HepG2 (cell line): Measurements from ENCODE around the gene APRT. TPM values are rescaled to one million over a fixed set of nuclear protein-coding genes. Genes with fewer than 3 reads are reported as not detected.

Experiments used
- HES4 ChIP-seq: sonication (generic); formaldehyde crosslinking; IDR thresholded peaks from 2 replicates; pipeline ENCODE4 v1.9.0; 2021; ENCODE audit warnings: mild to moderate bottlenecking, missing genetic modification reagents, borderline replicate concordance
- IKZF1 ChIP-seq: fragments of 450-650 bp; IDR thresholded peaks from 2 replicates; pipeline ENCODE4 v1.7.1; 2016
- KDM4B ChIP-seq: sonication (generic); formaldehyde crosslinking; IDR thresholded peaks from 2 replicates; pipeline ENCODE4 v1.4.0; 2020; ENCODE audit warnings: missing genetic modification reagents
- MAFG ChIP-seq: sonication (generic); formaldehyde crosslinking; IDR thresholded peaks from 2 replicates; pipeline ENCODE4 v1.5.1; 2020; ENCODE audit warnings: mild to moderate bottlenecking, missing genetic modification reagents
- MXD4 ChIP-seq: IDR thresholded peaks from 2 replicates; pipeline ENCODE4 v1.6.1; 2016; ENCODE audit warnings: mild to moderate bottlenecking, missing biosample characterization, missing genetic modification reagents
- PAX8 ChIP-seq: sonication (generic); formaldehyde crosslinking; IDR thresholded peaks from 2 replicates; pipeline ENCODE4 v1.8.0; 2022; ENCODE audit warnings: mild to moderate bottlenecking, missing genetic modification reagents, borderline replicate concordance
- RBAK ChIP-seq: sonication (generic); formaldehyde crosslinking; IDR thresholded peaks from 2 replicates; pipeline ENCODE4 v1.5.1; 2020; ENCODE audit warnings: mild to moderate bottlenecking, missing genetic modification reagents
- SIX4 ChIP-seq: sonication (generic); formaldehyde crosslinking; IDR thresholded peaks from 2 replicates; pipeline ENCODE4 v1.4.0; 2020; ENCODE audit warnings: missing genetic modification reagents
- TEAD3 ChIP-seq: optimal IDR thresholded peaks from 2 replicates; pipeline ENCODE3; 2016; ENCODE audit warnings: borderline replicate concordance
- ZNF543 ChIP-seq: sonication (generic); formaldehyde crosslinking; IDR thresholded peaks from 2 replicates; pipeline ENCODE4 v1.4.0; 2020; ENCODE audit warnings: mild to moderate bottlenecking, missing genetic modification reagents
- ZNF761 ChIP-seq: sonication (generic); formaldehyde crosslinking; conservative IDR thresholded peaks from 2 replicates; pipeline ENCODE4 v1.4.0; 2020; ENCODE audit warnings: mild to moderate bottlenecking, missing genetic modification reagents
- ZNF772 ChIP-seq: sonication (generic); formaldehyde crosslinking; IDR thresholded peaks from 2 replicates; pipeline ENCODE4 v1.5.0; 2020; ENCODE audit warnings: mild to moderate bottlenecking, missing genetic modification reagents
- polyA plus RNA-seq, 8 experiments: library from polyadenylated mRNA; depleted of rRNA in 3 of 8; stranded (reverse) in 7 of 8; unstranded in 1 of 8; fragments of >200 nt; fragmentation: Illumina TruSeq in 4 of 8; extraction: Trizol in 4 of 8; gene quantifications; 2 replicates each; pipeline versions ENCODE4 v1.2.1 to v1.2.3, GENCODE V29; 2011 to 2016; ENCODE audit warnings: low read depth in 4 of 8, missing spikeins in 1 of 8, mixed read lengths in 1 of 8; ENCODE audit not compliant: insufficient read depth in 1 of 8
- total RNA-seq, 5 experiments: library from RNA; depleted of rRNA; stranded (reverse); fragments of >200 nt; fragmentation: Illumina TruSeq; extraction: Trizol; gene quantifications; 2 replicates each; pipeline ENCODE4 v1.2.3, GENCODE V29; 2016; ENCODE audit warnings: low read depth in 1 of 5
- TF ChIP-seq, protein P1 (sequence below): IDR thresholded peaks from 2 replicates; pipeline ENCODE4 v1.6.1; 2012; ENCODE audit warnings: low read length, improper control_type of control experiment
- TF ChIP-seq, protein P2 (sequence below): sonication (generic); formaldehyde crosslinking; conservative IDR thresholded peaks from 2 replicates; pipeline ENCODE4 v1.8.0; 2022; ENCODE audit warnings: low read depth, missing genetic modification reagents
- TF ChIP-seq, protein P3 (sequence below): sonication (generic); formaldehyde crosslinking; IDR thresholded peaks from 2 replicates; pipeline ENCODE4 v1.4.0; 2020; ENCODE audit warnings: missing genetic modification reagents, borderline replicate concordance
- TF ChIP-seq, protein P4 (sequence below): sonication (generic); formaldehyde crosslinking; conservative IDR thresholded peaks from 2 replicates; pipeline ENCODE4 v1.4.0; 2020; ENCODE audit warnings: missing genetic modification reagents
- TF ChIP-seq, protein P5 (sequence below): sonication (generic); formaldehyde crosslinking; IDR thresholded peaks from 2 replicates; pipeline ENCODE4 v1.8.0; 2023; ENCODE audit warnings: mild to moderate bottlenecking, missing genetic modification reagents

The APRT gene
- total and polyA plus RNA-seq, 2 of the 13 experiments (the other 11 are each of a cell fraction or from before 2014, with no cell fraction given), result 155 to 242 TPM

DNA sequence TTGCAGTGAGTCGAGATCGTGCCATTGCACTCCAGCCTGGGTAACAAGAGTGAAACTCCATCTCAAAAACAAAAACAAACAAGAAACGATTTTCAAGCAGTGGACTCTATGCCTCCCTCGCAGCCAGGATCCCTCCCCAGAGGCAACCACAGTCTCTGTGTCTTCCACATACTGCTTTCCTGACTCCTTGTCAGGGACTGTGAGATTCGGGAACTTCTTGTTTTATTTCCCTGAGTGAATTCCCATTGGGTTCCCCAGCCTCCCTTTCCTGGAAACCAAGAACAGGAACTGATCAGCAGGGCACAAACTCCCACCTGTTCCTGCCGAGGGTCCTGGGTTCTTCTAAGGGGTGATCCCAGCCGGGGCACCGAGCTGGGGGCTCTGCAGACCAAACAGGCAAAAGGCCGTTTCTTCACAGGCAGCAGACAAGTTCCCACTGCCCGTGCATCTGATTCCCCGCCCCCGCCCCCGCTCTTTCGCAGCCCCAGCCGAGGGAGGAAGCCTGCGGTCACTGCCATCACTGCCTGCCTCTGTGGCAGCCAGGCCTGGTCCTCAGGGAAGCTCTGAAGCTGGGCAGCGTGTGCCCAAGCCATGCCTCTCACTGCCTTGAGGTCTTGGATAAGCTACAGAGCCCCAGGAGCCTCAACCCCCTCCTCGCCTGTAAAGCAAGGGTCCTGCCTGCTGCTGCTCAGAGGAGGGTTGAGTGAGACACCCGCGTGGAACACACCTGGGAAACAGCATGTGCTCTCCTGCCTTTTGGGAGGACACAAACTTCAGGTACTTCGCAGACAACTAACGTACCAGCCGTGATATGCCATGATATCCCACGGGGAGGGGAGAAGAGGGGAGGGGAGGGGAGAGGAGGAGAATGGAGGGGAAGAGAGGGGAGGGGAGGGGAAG is 21.2 kb downstream of the APRT start (continued):
- TF ChIP-seq, protein P1, sequence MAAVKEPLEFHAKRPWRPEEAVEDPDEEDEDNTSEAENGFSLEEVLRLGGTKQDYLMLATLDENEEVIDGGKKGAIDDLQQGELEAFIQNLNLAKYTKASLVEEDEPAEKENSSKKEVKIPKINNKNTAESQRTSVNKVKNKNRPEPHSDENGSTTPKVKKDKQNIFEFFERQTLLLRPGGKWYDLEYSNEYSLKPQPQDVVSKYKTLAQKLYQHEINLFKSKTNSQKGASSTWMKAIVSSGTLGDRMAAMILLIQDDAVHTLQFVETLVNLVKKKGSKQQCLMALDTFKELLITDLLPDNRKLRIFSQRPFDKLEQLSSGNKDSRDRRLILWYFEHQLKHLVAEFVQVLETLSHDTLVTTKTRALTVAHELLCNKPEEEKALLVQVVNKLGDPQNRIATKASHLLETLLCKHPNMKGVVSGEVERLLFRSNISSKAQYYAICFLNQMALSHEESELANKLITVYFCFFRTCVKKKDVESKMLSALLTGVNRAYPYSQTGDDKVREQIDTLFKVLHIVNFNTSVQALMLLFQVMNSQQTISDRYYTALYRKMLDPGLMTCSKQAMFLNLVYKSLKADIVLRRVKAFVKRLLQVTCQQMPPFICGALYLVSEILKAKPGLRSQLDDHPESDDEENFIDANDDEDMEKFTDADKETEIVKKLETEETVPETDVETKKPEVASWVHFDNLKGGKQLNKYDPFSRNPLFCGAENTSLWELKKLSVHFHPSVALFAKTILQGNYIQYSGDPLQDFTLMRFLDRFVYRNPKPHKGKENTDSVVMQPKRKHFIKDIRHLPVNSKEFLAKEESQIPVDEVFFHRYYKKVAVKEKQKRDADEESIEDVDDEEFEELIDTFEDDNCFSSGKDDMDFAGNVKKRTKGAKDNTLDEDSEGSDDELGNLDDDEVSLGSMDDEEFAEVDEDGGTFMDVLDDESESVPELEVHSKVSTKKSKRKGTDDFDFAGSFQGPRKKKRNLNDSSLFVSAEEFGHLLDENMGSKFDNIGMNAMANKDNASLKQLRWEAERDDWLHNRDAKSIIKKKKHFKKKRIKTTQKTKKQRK, result no peak
- TF ChIP-seq ZNF543 (0 out of 2 replicates have a peak, but pooled peaks have one; percentile 49), KDM4B (CRISPR knock-in tag) (no peak), ZNF761 (0 out of 2 replicates have a peak, but pooled peaks have one; percentile 28), RBAK (CRISPR knock-in tag) (no peak), MAFG (no peak), PAX8 (CRISPR knock-in tag) (0 out of 2 replicates have a peak, but pooled peaks have one; percentile 51), MXD4 (CRISPR knock-in tag) (no peak), HES4 (CRISPR knock-in tag) (no peak), TEAD3 (CRISPR knock-in tag) (no peak), IKZF1 (no peak), ZNF772 (CRISPR knock-in tag) (no peak), SIX4 (CRISPR knock-in tag) (no peak)
- TF ChIP-seq, protein P2, sequence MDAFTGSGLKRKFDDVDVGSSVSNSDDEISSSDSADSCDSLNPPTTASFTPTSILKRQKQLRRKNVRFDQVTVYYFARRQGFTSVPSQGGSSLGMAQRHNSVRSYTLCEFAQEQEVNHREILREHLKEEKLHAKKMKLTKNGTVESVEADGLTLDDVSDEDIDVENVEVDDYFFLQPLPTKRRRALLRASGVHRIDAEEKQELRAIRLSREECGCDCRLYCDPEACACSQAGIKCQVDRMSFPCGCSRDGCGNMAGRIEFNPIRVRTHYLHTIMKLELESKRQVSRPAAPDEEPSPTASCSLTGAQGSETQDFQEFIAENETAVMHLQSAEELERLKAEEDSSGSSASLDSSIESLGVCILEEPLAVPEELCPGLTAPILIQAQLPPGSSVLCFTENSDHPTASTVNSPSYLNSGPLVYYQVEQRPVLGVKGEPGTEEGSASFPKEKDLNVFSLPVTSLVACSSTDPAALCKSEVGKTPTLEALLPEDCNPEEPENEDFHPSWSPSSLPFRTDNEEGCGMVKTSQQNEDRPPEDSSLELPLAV (CRISPR knock-in tag), result no peak
- TF ChIP-seq, protein P3, sequence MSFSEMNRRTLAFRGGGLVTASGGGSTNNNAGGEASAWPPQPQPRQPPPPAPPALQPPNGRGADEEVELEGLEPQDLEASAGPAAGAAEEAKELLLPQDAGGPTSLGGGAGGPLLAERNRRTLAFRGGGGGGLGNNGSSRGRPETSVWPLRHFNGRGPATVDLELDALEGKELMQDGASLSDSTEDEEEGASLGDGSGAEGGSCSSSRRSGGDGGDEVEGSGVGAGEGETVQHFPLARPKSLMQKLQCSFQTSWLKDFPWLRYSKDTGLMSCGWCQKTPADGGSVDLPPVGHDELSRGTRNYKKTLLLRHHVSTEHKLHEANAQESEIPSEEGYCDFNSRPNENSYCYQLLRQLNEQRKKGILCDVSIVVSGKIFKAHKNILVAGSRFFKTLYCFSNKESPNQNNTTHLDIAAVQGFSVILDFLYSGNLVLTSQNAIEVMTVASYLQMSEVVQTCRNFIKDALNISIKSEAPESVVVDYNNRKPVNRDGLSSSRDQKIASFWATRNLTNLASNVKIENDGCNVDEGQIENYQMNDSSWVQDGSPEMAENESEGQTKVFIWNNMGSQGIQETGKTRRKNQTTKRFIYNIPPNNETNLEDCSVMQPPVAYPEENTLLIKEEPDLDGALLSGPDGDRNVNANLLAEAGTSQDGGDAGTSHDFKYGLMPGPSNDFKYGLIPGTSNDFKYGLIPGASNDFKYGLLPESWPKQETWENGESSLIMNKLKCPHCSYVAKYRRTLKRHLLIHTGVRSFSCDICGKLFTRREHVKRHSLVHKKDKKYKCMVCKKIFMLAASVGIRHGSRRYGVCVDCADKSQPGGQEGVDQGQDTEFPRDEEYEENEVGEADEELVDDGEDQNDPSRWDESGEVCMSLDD (CRISPR knock-in tag), result no peak
- TF ChIP-seq, protein P4, sequence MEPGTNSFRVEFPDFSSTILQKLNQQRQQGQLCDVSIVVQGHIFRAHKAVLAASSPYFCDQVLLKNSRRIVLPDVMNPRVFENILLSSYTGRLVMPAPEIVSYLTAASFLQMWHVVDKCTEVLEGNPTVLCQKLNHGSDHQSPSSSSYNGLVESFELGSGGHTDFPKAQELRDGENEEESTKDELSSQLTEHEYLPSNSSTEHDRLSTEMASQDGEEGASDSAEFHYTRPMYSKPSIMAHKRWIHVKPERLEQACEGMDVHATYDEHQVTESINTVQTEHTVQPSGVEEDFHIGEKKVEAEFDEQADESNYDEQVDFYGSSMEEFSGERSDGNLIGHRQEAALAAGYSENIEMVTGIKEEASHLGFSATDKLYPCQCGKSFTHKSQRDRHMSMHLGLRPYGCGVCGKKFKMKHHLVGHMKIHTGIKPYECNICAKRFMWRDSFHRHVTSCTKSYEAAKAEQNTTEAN (CRISPR knock-in tag), result peak; percentile 61; the same call in 1 of the 2 replicates
- TF ChIP-seq, protein P5, sequence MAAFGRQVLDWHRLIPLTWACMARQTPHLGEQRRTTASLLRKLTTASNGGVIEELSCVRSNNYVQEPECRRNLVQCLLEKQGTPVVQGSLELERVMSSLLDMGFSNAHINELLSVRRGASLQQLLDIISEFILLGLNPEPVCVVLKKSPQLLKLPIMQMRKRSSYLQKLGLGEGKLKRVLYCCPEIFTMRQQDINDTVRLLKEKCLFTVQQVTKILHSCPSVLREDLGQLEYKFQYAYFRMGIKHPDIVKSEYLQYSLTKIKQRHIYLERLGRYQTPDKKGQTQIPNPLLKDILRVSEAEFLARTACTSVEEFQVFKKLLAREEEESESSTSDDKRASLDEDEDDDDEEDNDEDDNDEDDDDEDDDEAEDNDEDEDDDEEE, result no peak
